Thyroid gland (tissue), 4 donors: ENCODE results near the gene DLX4.

Experiments
- POLR2A ChIP-seq, 2 donors: fragments of 450-650 bp; IDR thresholded peaks; one replicate each; pipeline ENCODE4 v1.6.1; 2017; ENCODE audit warnings: antibody characterized with exemption in 2 of 2, mild to moderate bottlenecking in 2 of 2, moderate library complexity in 1 of 2
- TF ChIP-seq, protein P1 (sequence below), 6 experiments: fragments of 200-600 bp in 3 of 6; fragments of 450-650 bp in 3 of 6; sonication (generic) in 3 of 6; IDR thresholded peaks; one replicate each; pipeline ENCODE4 v1.5.1; 2016 to 2019; ENCODE audit warnings: antibody characterized with exemption in 6 of 6, mild to moderate bottlenecking in 2 of 6, inconsistent platforms in 1 of 6, moderate library complexity in 1 of 6

DNA sequence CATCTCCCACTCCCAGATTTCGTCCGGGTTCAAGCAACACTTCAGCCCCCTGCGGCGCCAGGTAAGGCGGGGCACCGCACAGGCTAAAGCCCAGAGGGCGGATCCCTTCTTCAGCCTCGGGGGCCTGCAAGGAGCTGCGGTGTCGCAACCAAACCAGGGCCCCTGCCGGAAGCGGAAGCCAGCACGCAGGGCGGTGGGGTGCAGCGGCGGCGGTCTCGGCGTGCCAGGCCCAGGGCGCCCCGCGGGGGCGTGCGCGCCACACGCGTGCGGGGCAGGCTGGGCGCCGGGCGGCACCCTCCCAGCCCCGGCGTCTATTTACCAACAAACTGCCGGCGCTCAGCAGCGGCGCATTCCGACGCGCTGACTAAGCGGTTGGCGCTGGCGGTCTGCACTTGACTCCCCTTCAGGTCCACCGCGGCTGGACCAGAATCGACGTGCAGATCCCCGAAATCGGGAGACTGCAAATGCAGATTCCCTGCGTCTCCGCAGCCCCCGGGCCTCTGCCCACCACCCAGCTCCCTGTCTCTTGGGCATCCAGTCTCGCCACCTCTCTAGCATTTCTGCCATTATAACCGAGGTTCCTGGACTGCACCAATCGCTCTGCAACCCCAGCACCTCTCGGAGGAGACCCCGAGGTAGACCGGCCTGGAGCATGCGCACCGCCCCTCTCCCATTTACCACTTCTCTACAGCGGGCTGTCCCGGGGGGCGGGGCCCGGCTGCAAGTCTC lies 421 bp upstream of the DLX4 start:
- TF ChIP-seq, protein P1, sequence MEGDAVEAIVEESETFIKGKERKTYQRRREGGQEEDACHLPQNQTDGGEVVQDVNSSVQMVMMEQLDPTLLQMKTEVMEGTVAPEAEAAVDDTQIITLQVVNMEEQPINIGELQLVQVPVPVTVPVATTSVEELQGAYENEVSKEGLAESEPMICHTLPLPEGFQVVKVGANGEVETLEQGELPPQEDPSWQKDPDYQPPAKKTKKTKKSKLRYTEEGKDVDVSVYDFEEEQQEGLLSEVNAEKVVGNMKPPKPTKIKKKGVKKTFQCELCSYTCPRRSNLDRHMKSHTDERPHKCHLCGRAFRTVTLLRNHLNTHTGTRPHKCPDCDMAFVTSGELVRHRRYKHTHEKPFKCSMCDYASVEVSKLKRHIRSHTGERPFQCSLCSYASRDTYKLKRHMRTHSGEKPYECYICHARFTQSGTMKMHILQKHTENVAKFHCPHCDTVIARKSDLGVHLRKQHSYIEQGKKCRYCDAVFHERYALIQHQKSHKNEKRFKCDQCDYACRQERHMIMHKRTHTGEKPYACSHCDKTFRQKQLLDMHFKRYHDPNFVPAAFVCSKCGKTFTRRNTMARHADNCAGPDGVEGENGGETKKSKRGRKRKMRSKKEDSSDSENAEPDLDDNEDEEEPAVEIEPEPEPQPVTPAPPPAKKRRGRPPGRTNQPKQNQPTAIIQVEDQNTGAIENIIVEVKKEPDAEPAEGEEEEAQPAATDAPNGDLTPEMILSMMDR (IDR thresholded peaks at IDR 0.05), result no peak
- TF ChIP-seq POLR2A (IDR thresholded peaks at IDR 0.05), result no peak
